ENCODE results near the gene ARL14.
A peak's percentile ranks its signal among the peaks of the same experiment; 100 is the strongest.

GRCh38 chr3:160686955-160687535, 10.1 kb downstream of the ARL14 start:
- TF ChIP-seq CTCF (IDR thresholded peaks at IDR 0.05) (peak in 3 of 6 experiments; percentile 26 to 30 (median 29)), POLR2A (IDR thresholded peaks at IDR 0.05) (no peak)

Data from thyroid gland (tissue), 4 donors.